ENCODE measurements around the gene CANT1. TPM values are rescaled to one million over a fixed set of nuclear protein-coding genes. Genes with fewer than 3 reads are reported as not detected.

Gene CANT1
- total RNA-seq, 4 donors from 2014 or later: 13.9 to 22.9 (median 18.2) TPM

DNA sequence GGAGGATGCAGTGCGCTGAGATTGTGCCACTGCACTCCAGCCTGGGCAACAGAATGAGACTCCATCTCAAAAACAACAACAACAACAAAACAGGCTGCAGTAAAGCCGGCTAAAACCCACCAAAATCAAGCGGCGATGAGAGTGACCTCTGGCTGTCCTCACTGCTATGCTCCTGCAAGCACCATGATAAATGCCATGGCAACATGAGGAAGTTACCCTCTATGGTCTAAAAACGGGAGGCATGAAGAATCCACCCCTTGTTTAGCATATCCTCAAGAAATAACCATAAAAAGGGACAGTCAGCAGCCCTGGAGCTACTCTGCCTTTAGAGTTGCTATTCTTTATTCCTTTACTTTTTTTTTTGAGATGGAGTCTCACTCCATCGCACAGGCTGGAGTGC lies 21.4 kb downstream of the CANT1 start:
- TF ChIP-seq, protein P1, sequence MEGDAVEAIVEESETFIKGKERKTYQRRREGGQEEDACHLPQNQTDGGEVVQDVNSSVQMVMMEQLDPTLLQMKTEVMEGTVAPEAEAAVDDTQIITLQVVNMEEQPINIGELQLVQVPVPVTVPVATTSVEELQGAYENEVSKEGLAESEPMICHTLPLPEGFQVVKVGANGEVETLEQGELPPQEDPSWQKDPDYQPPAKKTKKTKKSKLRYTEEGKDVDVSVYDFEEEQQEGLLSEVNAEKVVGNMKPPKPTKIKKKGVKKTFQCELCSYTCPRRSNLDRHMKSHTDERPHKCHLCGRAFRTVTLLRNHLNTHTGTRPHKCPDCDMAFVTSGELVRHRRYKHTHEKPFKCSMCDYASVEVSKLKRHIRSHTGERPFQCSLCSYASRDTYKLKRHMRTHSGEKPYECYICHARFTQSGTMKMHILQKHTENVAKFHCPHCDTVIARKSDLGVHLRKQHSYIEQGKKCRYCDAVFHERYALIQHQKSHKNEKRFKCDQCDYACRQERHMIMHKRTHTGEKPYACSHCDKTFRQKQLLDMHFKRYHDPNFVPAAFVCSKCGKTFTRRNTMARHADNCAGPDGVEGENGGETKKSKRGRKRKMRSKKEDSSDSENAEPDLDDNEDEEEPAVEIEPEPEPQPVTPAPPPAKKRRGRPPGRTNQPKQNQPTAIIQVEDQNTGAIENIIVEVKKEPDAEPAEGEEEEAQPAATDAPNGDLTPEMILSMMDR (IDR thresholded peaks at IDR 0.05; ENCODE audit: low read depth): no peak

DNA sequence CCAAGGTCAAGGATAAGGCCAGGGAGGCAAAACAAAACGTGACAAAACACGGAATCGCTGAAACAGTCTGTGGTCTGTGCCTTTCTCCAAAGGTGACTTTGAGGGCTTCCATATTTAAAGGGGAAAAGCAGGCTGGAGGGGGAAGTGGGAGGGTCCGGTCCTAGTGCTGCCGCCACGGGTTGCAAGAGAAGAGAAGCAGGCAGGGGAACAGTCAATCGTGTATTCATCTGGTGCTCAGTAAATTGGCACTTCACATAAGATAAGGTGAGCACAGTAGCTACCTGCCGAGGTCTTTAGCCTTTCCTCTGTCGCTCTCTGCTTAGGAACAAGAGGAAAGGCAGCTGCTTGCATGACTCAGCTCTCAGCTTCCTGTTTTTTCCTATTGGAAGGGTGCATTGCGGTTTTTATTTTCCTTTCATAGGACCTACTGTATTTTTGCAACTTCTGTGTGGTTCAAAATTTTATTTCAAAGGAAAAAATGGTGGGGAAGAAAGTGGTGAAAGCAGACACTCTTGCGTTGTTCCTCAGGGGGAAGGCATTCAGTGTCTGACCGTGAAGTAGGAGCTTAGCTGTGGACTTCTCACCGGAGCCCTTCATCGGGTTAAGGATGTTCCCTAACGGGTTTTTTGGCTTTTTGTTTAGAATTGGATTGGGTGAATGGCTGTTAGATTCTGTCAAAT lies 22.8 kb downstream of the CANT1 start:
- TF ChIP-seq, protein P1 (IDR thresholded peaks at IDR 0.05; ENCODE audit: low read depth): no peak

DNA sequence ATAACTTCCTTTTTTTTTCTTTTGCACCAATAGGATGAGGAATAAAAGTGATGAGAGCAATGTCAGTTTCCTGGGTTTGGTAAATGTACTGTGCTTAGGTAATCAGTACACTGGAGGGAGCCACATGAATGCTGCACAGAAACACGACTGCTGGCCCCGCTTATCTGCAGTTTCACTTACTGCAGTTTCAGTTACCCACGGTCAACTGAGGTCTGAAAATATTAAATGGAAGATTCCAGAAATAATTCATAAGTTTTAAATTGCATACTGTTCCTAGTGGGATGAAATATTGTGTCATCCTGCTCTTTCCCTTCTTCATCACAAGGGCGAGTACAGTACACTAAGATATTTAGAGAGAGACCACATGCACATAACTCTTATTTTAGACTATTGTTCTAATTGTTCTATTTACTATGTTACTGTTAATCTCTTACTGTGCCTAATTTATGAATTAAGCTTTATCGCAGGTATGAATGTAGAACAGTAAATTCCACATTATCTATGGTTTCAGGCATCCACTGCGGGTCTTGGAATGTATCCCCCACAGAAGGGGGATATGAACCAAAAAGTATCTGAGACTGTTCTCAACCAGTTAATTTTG lies 23.4 kb downstream of the CANT1 start:
- TF ChIP-seq, protein P1 (IDR thresholded peaks at IDR 0.05; ENCODE audit: low read depth): no peak

DNA sequence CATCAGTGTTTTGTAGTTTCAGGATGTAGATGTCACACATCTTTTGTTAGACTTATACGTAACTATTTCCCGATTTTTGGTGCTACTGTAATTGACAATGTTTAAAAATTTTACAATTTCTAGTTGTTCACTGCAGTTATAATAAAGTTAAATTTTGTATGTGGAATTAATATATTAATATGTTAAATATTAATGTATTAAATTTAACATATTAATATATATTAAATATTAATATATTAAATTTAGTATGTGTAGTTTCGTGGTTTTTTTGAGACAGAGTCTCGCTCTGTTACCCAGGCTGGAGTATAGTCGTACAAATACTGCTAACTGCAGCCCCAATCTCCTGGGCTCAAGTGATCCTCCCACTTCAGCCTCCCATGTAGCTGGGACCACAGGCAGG lies 24.2 kb downstream of the CANT1 start:
- TF ChIP-seq, protein P1 (IDR thresholded peaks at IDR 0.05; ENCODE audit: low read depth): no peak

DNA sequence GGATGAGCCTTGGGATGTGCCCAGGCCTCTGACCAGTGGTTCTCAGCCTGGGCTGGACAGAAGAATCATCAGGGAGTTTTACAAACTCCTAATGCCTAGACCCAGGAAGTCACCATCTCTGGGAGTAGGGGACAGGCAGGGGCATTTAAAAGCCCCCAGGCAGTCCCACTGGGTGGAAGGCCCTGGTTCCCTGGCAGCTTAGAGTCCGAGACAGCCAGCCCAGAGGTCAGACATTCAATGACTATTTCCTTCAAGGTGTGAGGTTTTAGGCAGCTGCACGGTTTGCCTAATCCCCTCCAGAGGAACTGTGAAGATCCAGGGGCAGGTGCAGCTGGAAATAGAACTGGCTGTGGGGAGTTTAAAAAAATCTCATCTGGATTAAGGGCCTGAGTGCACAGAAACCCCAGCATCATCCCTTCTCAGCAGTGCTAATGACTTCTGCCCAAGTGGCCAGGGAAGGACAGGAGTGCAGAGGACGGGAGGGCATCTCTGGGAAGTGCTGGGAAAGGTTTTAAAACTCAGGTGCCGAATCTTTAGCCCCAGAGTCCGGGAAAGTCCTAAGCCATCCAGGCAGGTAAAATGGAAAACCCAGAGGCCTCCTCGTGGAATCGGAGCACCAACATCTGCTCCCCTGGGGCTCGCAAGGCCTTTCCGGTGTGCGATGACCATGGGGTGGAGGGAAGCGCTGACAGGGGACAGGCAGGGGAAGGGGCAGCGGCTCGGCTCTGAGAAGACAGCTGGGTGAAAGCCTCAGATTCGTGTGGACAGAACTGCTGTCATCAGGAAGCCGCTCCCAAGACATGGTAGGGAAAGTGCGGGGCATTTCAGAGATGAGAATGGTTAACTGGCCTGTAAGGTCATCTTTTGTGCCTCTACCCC lies 28.3 kb downstream of the CANT1 start:
- TF ChIP-seq, protein P1 (IDR thresholded peaks at IDR 0.05; ENCODE audit: low read depth): no peak

DNA sequence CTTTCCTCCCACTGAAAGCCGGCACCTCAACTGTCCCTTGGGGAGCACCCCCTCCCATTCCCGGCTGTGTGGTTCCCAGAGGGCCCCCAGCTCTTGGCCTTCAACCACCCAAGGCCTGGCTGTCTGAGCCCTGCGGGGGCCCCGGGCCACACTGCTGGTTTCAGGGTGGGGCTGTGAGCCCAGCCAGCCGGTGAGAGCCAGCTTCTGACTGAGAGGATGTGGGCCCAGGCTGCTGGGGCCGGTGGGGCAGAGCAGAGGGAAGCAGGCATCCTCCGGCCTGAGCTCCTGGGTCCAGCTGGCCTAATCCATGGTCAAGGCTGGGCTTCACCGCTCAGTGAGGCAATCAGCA lies 29.0 kb downstream of the CANT1 start:
- TF ChIP-seq, protein P1 (IDR thresholded peaks at IDR 0.05; ENCODE audit: low read depth): no peak

Data from subcutaneous adipose tissue (tissue), 4 donors.